GM23248 (cell line): ENCODE measurements around the gene FAM76B.

Source experiments
- EZH2 ChIP-seq: fragments of 200-600 bp; sonication (generic); IDR thresholded peaks from 2 replicates; pipeline ENCODE4 v1.6.1; 2018; ENCODE audit warnings: antibody characterized with exemption, mild to moderate bottlenecking; ENCODE audit not compliant: insufficient read depth, poor library complexity, severe bottlenecking
- EZH2phosphoT487 ChIP-seq: fragments of 200-600 bp; sonication (generic); IDR thresholded peaks from 2 replicates; pipeline ENCODE4 v1.6.1; 2018; ENCODE audit warnings: antibody characterized with exemption, moderate library complexity, mild to moderate bottlenecking, low read depth; ENCODE audit not compliant: insufficient read depth

- TF ChIP-seq EZH2 (no peak), EZH2phosphoT487 (no peak)
Measured at GRCh38 chr11:95760941-95761340, 28.6 kb downstream of the FAM76B start.
